Measurements from ENCODE around the gene ATG10. TPM values are rescaled to one million over a fixed set of nuclear protein-coding genes. Genes with fewer than 3 reads are reported as not detected.

Gene ATG10
- total RNA-seq, 2 donors from 2014 or later: 6.0 to 6.3 TPM

- DNase-seq (no peak), ATAC-seq (no peak)
- intact Hi-C loops (cut with DNase I, micrococcal nuclease): no loop called here
These were observed 178.7 kb downstream of the ATG10 start for GRCh38 chr5:82150559-82150958.

DNA sequence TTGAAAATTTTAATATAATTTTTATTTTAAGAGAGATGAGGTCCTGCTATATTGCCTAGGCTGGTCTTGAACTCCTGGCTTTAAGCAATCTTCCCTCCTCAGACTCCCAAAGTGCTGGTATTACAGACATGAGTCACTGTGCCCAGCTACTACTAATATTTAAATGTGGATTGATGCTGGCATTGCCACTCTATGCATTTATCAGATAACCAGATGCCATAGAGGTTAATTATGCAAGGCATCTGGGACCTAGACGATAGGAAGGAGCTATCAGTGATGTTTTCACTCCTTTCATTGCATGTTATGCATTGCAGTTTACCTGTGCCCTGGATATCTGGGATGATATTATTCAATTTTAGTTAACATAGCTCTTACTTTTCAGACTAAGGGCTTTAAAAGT is 179.4 kb downstream of the ATG10 start:
- intact Hi-C loops (cut with DNase I, micrococcal nuclease): no loop called here
- no peak for ATAC-seq

GRCh38 chr5:82151662-82152061 is 179.8 kb downstream of the ATG10 start:
- ATAC-seq (no peak), DNase-seq (no peak)
- intact Hi-C loops (cut with DNase I, micrococcal nuclease): no loop called here

More for the DNA sequence above, 179.4 kb downstream of the ATG10 start:
- no peak for DNase-seq

GRCh38 chr5:82152978-82153481 is 181.2 kb downstream of the ATG10 start:
- intact Hi-C loops (cut with DNase I, micrococcal nuclease): no loop called here
- no peak for DNase-seq
- ATAC-seq: no peak

DNA sequence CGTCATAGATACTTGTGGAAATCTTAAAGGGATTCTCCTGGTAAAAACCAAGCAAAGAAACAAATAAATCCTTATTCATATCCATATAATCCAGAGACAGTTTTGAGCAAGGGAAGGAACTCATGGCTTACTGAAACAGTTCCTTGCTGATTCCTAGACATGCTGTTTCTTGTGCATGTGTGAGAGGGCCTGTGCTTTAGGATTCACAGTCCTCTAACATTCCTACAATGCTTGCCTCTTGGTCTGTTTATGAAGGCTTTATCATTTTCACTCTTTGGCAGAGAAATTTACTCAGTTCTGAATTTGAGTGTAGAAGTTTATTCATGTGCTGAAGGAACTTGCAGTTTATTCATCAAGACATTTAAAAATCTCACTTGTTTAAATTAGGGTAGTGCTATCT is 183.0 kb downstream of the ATG10 start:
- intact Hi-C loops (cut with DNase I, micrococcal nuclease): no loop called here
- ATAC-seq: no peak
- DNase-seq: no peak

GRCh38 chr5:82155305-82155704 is 183.5 kb downstream of the ATG10 start:
- intact Hi-C loops (cut with DNase I, micrococcal nuclease): no loop called here
- DNase-seq: no peak
- ATAC-seq: no peak

GRCh38 chr5:82156874-82157273 is 185.1 kb downstream of the ATG10 start:
- intact Hi-C loops (cut with DNase I, micrococcal nuclease): no loop called here

DNA sequence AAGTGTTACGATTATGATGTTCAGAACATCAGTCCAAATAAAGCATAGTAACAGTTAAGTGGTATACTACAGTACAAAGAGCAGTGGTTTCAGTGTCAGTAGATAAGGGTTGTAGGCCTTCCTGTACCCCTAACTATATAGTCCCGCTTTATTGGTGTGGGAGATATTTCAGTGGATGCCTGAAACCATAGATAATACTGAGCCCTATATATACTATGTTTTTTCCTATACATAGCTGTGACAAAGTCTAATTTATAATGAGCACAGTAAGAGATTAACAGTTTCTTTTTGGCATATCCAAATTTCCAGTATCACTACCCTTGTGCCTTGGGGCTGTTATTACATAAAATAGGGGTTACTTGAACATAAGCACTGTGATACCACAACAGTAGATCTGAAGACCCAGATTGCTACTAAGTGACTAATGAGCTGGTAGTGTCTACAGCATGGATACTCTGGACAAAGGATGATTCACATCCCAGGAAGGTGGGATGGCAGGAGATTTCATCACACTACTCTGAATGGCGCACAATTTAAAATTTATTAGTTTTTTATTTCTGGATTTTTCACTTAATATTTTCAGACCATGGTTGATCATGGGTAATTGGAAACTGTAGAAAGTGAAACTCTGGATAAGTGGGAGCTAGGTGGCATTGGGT is 187.1 kb downstream of the ATG10 start:
- intact Hi-C loops (cut with DNase I, micrococcal nuclease): no loop called here
- DNase-seq: no peak
- ATAC-seq: no peak

More at GRCh38 chr5:82156874-82157273, 185.1 kb downstream of the ATG10 start:
- DNase-seq: no peak
- no peak for ATAC-seq

GRCh38 chr5:82160948-82161347 is 189.1 kb downstream of the ATG10 start:
- intact Hi-C loops (cut with DNase I, micrococcal nuclease): loop anchor here in 1 of 2 donors (5.0 kb wide), 1 partner anchor 309 kb away; no protein-coding TSS in a partner anchor
- DNase-seq (no peak), ATAC-seq (no peak)

DNA sequence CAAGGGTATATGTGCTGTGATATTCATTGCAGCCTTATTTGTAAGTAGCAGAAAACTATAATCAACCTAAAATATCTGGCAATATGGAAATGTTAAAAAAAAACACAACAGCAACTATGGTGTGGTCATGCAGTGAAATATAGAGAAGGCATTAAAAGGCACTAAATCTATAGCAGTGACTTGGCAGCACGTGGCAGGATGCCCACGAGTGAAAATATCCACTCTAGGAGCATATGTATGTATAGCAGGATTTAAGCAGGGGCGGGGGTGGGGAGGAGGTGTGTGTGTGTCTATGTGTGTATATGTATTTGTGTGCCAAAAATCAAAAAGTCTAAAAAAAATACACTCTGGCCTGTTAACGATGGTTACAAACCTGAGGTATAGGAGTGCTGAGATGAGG is 190.8 kb downstream of the ATG10 start:
- ATAC-seq (no peak), DNase-seq (no peak)
- intact Hi-C loops (cut with DNase I, micrococcal nuclease): loop anchor here in 1 of 2 donors (5.0 kb wide), 1 partner anchor 310 kb away; no protein-coding TSS in a partner anchor

DNA sequence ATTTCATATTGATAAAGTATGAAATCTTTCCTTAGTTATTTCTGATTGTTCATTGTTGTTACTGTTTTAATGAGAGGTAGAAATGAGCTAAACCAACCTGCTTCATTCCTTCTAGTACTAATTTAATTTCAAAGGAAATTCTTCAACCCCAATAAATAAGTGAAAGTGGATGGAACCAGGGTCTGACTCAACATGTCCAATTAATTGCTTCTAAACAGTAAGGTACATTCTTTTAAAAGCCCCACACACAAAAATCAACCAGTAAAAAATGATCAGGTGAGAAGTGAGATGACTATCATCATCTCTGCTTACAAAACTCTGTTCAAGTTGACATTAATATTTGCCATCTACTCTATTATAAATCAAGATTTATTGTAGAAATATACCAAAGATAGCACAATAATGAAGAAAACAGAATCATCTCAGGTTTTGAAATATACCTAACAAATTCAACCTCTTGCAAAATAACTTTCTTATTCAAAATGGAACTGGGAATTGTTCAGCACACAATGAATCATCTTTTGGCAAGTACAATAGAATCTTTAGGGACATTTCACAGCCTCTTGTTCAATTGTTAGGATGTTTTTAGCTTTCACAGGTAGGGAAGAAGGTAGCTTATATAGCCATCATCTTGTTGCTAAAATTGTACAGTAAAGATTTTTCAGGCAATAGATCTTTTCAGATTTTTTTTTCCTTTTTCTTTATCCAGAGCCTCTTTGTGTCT is 191.8 kb downstream of the ATG10 start:
- intact Hi-C loops (cut with DNase I, micrococcal nuclease): loop anchor here in 1 of 2 donors (5.0 kb wide), 1 partner anchor 311 kb away; no protein-coding TSS in a partner anchor
- no peak for ATAC-seq
- no peak for DNase-seq

DNA sequence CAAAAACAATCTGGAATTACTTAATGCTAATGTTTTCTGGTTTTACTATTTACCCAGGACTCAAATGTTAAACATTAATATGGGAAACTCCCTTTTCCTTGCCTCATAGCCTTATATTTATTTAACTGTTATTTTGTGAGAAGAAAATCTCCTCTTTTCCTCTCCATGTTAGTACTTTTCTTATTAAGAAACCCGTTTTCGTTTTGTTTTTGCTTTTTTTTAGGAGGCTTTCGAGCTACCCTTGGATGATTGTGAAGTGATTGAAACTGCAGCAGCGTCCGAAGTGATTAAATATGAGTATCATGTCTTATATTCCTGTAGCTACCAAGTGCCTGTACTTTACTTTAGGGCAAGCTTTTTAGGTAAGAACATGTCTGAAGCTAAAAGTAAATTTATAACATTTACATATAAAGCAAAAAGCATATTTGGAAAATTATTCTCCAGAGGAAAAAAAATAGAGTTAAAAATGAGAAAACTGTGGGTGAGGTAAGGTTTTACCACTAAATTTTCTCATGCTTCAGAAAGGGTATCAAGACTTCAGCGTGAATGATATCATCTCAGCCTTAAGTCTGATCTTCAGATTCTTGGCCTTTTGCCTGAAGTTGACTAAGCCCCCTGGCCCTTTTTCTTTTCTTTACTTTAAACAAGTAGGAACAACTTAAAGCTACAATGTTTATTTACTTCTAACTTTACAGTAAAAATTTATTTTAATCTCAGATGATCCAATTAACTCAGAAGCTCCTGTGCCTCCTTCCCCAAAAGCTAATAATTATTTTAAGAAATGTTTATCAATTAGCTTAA is 192.6 kb downstream of the ATG10 start:
- intact Hi-C loops (cut with DNase I, micrococcal nuclease): loop anchor here in 1 of 2 donors (5.0 kb wide), 1 partner anchor 312 kb away; no protein-coding TSS in a partner anchor

DNA sequence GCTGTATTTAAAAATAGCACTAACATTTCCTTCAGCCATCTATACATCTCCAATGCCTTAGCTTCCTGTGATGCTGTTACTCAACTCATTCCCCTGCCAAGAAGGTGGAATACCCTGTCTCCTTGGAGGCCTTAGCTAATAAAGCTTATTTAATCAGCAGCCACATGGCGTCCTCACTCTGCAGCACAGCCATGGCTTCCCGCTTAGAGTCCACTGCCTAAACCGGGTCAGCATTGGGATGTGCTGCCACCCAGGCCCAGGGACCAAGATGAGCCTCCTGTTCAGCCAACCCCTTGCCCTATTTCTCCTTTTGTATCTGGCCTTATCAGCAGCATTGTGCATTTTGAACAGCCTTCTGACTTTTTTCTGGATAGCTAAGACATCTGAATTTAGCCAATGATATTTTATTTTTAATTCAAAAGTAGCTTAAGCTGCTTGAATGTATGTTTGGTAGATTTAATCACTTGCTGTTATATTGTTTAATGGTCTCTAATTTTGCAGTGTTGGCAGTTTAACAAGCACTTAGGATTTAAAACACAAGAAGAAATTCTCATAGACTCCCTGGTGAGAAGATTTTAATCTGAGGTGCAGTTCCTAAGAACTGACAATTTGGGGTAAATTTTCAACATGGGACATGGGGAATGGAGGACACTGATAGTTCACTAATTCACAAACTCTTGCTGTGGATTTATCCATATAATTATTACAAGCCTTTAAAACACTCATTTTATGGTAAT is 193.3 kb downstream of the ATG10 start:
- intact Hi-C loops (cut with DNase I, micrococcal nuclease): loop anchor here in 1 of 2 donors (5.0 kb wide), 4 partner anchors 313 to 738 kb away; no protein-coding TSS in a partner anchor
- ATAC-seq (peak; percentile 9), DNase-seq (no peak)

More for the DNA sequence above, 192.6 kb downstream of the ATG10 start:
- no peak for DNase-seq
- no peak for ATAC-seq

DNA sequence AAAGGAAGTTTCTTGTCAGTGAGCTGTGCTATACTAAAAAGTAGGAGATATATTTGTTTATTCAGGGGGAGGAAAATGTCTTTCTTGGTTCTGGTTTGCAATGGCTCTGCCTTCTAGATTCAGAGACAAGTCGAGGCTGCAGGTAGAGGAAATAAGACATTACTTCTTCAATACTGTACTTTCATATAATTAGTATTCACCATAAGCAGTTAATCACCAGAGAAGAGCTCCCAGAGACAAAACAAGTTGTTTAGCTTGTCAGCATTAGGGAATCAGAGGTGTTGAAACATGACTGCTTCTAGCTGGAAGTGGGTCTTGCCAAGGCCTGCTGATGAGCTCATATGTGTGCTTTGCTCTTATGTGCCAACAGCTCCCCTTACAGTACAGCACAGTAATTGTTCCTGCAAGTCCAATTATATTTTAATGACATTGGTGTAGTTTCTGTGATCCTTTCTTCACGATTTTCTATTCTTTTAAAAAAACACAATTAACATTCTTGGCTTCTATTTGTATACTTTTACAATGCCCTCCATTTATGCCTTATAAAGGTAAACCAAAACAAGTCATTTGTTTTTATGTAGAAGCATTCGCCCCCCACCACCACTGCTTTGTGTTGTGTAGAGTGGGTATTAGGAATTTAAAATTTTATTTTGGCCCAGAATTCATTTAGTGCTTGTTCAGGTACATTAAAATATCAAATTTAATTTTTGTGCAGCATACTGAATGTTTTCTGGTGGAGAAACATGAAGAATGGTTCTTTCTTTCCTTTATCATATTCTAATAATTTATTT is 194.1 kb downstream of the ATG10 start:
- peak; percentile 39 to 63 for DNase-seq
- ATAC-seq: peak; percentile 99
- intact Hi-C loops (cut with DNase I, micrococcal nuclease): loop anchor here in 1 of 2 donors (5.0 kb wide), 3 partner anchors 379 to 739 kb away; no protein-coding TSS in a partner anchor

DNA sequence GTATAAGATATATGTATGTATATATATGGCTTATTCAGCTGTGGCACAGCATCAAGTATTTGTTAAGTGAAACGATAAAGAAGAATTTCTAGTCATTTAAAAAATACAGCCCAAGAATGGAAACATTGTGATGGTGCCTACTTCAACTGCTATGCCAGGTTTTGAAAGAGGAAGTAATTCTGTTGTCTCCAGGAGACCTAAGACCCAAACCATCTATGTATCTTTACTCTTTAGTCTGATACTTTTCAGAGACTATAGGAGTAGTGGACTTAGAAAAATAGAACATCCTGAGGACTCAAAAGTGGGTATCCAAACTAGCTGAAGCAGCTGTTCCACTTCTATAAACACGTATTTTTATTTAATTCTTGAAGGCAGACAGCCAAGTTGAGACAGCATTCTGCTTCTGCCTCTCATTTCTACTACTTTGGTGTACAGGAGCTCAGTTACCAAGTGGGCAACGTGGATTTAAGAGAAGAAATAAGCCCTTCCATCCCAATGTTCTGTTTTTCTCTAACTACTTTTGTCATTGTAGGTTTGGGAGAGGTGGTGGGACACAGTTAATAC is 195.6 kb downstream of the ATG10 start:
- intact Hi-C loops (cut with DNase I, micrococcal nuclease): loop anchor here in 1 of 2 donors (5.0 kb wide), 3 partner anchors 380 to 740 kb away; no protein-coding TSS in a partner anchor
- DNase-seq (no peak), ATAC-seq (no peak)

DNA sequence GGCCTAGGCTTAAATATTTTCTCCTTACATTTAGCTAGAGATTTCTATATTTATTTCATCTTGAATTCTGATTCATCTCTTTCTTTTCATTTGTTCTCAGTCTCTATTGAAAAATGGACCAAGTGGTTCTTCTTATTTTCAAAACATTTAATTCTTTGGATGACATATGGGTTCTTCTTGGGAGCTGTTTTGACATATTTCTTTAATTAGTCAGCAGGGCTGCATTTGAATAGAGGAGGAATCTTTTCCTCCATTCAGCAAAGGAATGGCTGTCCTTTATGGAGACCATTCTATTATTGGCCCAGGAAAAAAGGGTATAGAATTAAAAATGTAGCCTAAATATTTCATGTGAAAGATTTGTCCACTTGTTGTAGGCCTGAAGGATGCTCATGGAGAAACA is 196.5 kb downstream of the ATG10 start:
- intact Hi-C loops (cut with DNase I, micrococcal nuclease): loop anchor here in 1 of 2 donors (5.0 kb wide), 3 partner anchors 381 to 741 kb away; no protein-coding TSS in a partner anchor

GRCh38 chr5:82169892-82170291 is 198.1 kb downstream of the ATG10 start:
- no peak for ATAC-seq
- intact Hi-C loops (cut with DNase I, micrococcal nuclease): loop anchor here in 1 of 2 donors (5.0 kb wide), 3 partner anchors 383 to 743 kb away; no protein-coding TSS in a partner anchor
- no peak for DNase-seq

More for the DNA sequence above, 196.5 kb downstream of the ATG10 start:
- DNase-seq (no peak), ATAC-seq (no peak)
